Activated CD8-positive, alpha-beta memory T cell treated with anti-CD3 and anti-CD28 coated beads for 1 hour (primary cell): ENCODE data around the gene SRSF9.
A peak's percentile ranks its signal among the peaks of the same experiment; 100 is the strongest.

Experiments
- DNase-seq, 2 donors: peaks; one replicate each; pipeline ENCODE4 v3.0.0-alpha.2; 2020; ENCODE audit warnings: low read depth in 1 of 2; ENCODE audit errors: extremely low read depth in 1 of 2

SRSF9 gene

DNA sequence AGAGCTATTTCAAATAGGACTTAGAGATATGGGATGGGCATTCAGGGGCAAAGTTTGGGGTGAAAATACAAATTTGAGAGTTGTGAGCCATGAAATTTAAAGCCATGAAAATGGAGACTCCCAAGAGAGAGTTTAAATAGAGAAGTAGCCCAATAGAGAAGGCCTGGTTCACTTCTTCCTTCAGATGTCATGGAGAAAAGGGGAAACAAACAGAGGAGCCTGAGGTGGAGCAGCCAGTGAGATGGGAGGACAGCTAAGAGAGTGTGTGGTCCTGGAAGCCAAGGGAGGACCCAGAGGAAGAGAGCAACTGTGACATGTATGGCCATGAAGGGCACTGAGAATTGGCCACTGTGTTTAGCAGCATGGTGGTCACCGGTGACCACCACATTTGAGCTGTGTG is 14.1 kb upstream of the SRSF9 start:
- no peak for DNase-seq

DNA sequence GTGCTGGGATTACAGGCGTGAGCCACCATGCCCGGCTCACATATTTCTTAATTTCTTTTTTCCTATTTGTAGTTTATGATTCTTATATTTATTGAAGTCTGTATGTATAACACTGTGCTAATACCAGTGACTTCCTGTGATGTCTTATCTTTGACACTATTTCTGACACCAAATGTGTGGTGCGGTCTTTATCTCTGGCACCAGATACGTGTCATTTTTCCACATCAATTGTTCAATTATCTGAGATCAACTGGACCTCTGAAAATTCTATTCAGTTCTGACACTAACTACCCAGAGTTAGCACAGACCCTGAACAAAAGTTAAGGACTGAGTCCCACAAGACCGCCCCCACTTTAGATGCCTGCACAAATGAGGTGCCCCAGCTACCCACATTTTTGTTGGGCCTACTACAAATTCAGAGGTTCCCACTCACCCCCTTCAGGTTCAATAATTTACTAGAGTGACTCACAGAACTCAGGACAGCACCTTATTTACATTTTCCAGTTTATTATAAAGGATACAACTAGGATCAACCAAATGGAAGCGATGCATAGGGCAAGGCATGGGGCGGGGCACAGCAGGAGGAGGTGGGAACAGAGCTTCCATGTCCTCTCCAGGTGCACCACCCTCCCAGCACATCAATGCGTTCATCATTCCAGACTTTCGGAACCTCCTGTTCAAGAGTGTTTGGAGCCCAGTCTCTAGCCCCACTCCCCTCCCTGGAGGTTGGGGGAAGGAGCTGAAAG is 11.6 kb upstream of the SRSF9 start:
- DNase-seq = no peak

DNA sequence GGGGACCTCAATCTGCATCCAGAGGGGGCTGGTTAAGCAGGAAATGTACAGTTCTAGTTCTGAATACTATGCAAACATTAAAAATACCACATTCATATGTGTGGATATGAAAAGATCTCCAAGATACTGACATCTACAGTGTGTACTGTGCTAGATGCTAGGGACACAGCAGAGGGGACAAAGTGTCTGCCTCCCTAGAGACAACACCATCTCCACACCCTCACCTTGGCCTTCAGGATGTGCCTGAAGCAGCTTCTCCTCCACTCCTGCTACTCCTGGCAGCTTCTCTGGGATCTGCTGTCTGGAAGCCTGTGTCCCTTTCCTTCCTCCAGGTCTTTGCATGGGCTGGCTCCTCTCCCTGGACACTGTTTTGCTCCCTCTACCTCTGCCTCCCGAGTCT is 10.7 kb upstream of the SRSF9 start:
- no peak for DNase-seq

DNA sequence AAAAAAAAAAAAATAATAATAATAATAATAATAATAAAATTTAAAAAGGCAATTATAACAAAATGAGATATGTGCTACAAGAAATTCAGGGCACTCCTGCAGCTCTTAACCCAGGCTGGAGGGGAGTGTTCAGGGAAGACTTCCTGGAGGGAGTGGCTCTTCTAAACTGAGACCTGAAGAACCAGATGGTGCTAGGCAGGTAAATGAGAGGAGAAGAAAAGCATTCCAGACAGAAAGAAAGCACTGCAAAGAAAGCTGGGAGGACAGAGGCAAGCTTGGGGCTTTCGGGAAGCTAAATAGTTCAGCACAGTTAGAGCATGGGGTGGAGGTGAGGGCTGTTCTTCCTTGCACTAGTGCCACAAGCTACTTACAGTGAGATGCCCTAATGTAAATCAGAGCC is 9.9 kb upstream of the SRSF9 start:
- no peak for DNase-seq

DNA sequence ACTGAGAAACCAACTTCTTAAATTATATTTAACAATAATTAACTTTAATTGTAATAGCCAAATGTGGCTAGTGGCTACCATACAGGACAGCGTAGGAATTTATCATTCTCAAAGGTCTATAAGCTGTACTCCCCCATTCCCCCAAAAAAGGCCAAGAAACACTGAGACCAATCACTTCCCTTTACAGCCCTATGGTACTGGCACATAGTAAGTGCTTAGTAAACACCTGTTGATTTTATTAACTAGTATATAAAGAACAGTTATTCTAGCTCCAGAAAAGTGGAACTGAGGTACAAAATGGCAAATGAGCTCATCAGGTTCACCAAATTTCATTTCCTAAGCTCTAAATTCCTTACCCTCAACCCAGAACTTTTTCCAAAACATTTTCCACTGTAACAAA is 6.1 kb upstream of the SRSF9 start:
- no peak for DNase-seq

DNA sequence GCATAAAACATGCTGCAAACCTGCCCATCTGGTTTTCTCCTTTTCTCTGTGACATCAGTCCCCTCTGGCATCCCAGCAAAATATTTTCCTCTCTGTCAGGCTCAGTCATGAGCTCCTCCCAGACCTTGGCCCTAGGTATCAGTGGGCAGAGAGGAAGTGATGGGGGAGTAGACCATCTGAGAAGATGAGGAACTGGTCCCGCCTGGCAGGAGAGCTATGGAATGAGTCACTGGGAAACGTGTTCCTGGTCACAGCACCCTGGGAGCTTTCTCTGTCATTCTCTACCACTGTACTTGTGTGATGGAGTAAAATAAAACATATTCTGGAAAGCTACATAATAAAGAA is 5.0 kb upstream of the SRSF9 start:
- no peak for DNase-seq

DNA sequence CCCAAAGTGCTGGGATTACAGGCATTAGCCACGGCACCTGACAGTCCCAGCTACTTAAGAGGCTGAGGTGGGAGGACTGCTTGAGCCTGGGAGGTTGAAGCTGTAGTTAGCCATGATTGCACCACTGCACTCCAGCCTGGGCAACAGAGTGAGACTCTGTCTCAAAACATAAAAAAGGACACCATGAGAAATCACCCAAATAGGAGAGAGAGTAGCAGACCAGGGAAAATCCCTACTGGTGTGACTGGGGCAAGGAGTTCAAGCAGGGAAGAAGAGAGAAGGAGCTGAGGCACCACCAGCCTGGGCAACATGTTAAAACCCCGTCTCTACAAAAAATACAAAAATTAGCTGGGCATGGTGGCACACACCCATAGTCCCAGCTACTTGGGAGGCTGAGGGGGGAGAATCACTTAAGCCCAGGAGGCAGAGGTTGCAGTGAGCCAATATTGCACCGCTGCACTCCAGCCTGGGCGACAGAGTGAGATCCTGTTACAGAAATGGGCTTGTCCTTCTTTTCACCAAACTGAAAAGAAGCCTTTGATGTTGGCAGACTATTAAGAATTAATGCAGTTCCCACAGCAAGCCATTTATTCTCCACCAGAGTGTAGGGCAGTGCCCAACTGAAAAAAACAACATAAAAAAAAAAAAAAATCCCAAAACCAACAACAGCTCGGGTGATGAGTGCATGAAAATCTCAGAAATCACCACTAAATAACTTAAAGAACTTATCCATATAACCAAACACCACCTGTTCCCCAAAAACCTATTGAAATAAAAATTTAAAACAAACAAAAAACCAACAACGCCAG is 4.5 kb upstream of the SRSF9 start:
- no peak for DNase-seq

DNA sequence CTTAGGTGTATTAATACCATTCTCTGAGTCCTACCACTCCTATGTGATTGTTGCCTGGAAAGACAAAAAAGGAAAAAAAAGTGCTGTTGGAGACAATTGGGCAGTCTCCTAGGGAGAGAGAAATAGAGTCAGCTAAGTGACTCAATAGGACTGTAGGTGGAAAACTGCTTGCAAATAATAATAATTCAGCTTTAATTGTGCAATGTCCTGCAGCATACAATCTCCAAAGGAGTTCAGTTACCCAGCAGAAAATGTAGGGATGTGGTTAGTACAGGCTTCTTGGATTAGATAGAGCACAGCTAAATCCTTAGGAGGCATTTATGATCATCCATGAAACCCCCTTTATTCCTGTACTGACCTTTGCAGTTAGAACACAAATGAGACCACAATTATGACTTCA is 3.0 kb upstream of the SRSF9 start:
- DNase-seq = no peak

DNA sequence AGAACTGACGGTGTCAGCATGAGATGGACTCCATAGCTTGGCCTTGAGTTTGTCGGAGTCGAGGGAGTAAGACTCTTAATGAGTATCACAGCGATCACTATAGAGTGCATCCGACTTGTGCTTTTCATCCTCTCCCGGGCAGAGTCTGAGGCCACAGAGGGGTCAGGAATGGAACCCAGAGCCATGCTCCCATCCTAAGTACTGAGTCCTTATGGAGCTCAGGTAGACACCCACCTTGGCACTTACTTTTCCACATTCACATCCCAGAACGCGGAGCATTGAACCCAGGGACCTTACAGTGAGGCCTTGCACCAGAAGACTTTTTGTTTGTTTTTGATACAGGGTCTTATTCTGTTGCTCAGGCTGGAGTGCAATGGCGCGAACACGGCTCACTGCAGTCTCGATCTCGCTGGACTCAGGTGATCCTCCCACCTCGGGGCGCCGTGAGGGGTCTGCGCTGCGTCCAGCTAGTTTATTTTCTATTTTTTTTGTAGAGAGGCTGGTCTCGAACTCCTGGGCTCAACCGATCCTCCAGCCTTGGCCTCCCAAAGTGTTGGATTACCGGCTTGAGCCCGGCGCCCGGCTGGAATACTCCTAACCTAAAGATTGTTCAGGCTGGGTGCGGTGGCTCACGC is 719 bp upstream of the SRSF9 start:
- DNase-seq = no peak

DNA sequence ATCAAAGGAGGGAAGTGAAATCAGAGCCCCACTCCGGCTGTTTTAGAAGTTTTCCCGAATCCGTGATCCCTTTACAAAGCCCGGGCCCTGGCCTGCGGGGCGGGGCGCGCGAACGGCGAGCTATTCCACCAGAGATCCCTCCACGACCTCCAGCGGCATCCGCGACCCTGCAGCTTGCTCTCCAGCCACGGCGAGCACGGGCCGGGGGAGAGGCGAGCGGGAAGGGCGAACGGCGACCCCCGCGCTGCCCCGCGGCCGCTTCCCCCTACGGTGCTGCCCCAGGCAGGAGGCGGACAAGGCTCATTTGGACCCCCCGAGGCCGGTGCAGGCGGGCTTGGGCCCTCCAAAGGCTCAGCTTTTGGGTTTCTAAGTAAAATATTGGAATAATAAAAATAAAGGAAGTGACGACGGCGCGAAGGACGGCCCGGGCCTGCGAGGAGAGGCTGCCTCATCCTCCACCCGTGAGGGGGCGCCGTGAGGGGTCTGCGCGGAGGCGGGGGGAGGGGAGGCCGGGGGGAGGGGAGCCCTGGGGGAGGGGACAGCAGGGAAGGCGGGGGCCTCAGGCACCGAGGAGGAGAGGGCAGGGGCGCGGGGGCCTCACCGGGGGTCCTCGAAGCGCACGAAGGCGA is 613 bp downstream of the SRSF9 start:
- peak in 1 of 2 donors; percentile 25 for DNase-seq

DNA sequence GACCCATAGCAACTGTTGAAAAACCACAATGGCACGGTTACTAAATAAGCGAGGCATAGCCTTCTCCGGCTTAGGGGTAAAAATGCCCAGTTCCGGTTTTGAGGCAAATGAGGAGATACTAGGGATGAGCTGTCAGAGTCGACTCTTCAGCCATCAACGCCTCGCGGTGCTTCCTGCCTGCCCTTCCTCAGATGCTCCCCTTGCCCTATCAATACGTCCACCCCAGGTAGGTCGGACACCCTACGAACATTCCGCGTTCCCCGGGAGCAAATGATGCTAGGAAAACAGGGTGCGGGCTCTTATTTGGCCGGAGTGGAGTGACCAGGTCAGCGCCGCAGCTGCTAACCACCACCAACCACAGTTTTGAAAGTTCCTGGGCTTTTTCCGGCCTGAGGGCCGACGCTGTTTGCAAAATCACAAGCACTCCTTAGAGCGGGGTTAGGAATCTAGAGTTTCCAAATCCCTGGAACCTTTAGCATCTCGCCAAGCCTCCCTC is 1.2 kb downstream of the SRSF9 start:
- DNase-seq = no peak

DNA sequence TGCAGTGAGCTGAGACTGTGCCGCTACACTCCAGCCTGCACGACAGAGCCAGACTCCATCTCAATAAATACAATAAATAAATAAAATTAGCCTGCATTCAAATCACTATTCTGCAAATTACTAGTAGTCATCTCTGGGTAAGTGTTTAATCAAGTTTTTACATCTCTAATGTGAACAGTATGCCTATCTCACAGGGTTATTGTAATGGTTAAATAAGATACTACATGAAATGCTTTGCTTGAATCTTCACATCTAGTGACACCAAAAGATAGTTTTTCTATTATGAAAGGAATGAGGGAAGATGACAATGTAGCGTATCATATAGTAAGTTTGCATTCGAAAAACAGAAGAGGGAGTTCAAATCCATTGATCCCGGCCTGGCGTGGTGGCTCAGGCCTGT is 2.1 kb downstream of the SRSF9 start:
- DNase-seq = no peak

DNA sequence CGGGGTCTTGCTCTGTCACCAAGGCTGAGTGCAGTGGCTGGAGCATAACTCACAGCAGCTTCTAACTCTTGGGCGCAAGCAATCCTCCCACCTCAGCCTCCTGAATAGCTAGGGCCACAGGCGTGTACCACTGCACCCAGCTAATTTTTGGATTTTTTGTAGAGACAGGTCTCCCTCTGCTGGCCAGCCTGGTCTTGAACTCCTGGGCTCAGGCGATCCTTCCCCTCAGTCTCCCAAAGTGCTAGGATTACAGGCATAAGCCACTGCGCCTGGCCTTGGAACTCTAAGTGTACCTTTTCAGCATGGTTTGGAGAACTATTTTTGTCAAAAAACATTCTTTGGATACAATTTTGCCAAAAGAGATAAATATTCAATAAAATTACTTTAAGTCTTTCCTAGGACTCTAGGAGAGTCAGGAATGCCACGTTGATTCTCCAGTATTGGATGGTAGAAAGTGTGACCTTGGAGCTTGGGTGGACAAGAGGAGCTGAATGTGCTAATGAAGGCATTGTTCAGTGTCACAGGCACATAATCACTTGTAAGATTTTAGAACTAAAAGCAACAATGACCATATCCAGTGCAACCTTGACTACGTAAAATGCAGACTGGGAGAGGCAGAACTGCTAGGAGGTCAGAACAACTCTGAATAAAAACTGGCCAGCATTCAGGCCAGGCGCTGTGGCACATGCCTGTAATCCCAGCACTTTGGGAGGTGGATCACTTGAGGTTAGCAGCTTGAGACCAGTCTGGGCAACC is 2.8 kb downstream of the SRSF9 start:
- DNase-seq = no peak

DNA sequence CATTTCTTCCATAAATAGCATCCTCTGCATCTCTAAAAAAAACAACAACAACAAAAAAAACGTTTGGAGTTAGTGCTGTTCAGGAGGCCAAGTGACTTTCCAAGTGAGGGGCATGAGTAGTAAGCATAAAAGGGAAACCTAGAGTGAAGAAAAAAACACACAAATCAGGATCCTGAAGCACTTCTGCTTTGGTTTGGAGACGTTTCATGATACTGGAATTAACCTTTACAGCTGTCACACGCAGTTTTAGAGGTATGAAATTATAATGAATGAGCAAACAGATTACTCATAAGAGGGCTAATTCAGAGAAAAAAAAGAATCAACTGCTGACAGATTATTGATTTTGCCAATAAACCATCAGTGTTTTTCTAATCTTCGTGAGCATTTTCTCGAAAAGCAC is 3.8 kb downstream of the SRSF9 start:
- DNase-seq = no peak

DNA sequence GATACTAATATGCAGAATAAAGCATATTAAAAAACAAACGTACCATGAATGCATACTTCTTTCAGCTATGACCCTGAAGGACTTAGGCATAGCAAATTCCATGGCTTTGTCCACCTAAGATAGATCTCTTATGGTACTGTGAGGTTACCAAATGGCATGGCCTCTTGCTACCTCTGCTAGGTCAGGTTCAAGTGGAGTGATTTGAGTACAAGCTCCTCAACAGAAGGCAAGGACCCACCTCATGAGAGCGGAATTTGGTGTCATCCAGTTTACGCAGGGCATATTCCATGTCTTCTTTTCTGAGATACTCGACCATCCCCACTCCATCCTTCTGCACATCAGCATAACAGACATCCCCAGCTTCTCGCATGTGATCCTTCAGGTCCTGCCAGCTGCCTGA is 5.8 kb downstream of the SRSF9 start:
- DNase-seq = no peak

DNA sequence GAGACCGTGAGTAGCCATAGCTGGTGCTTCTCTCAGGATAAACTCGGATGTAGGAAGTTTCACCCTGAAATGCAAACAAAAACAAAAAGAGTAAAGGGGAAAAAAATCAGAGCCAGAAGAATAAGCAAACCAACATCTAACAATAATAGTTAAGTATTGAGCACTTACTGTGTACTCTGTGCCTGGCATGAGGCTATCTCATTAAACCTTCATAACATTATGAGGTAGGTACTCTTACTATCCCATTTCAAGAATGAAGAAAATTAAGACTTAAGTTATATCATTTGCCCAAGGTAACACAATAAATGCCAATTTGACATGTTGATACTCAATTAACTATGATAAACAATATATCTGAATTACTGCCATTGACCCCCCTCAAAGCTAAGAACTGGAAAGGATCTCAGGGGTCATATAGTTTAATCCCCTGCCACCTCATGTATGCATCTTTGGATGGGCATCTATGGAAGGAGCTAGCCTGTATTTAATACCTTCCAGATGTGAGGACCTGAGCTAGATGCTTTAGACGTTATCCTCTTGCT is 7.4 kb downstream of the SRSF9 start:
- DNase-seq = no peak

DNA sequence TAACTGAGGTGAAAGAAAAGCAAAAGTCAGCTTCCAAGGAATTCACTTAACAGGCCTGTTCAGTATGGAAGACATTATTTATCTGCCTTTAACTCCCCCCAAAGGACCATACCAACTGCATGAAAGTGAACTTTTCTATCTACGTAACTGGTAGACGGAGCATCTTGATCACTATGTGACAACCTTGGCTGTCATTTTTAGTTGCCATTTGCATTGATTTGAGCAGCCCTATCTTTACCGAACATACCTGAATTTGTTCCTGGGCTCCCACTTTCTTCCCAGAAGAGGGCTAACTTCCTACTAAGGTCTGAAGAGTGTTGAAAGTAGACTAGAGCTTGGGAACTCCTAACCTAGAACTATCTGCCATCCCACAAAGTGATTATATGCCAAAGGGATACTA is 9.4 kb downstream of the SRSF9 start:
- no peak for DNase-seq

DNA sequence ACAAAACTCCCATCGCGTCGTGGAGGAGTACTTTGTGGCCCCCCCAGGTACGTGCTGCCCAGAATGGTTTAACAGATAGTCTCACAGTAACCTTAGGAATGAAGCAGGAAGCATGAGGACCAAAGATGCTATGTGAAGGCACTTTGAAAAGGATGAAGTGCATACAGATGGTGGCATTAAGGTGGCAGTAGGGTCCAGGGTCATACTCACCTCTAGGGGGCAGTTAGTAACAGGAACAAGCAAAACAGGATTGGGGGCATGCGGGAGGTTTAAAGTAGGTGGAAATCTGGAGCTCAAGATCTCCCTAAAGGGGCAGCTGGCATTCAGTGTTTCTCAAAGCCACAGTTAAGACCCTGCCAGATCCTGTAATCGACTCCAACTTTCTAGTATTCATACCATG is 12.4 kb downstream of the SRSF9 start:
- no peak for DNase-seq

DNA sequence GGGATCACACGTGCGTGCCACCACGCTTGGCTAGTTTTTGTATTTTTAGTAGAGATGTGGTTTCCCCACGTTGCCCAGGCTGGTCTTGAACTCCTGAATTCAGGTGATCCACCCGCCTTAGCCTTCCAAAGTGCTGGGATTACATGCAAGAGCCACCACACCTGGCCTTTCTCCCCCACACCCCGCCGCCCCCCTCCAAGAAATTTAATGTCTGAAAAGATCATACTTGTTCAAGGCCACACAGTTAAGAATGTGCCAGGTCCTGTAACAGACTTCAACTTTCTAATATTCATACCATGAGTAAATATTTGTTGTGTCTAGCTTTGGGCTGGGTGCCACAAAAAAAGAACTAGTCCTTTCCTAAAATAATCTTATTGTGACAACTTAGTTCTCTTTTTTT is 14.2 kb downstream of the SRSF9 start:
- no peak for DNase-seq

DNA sequence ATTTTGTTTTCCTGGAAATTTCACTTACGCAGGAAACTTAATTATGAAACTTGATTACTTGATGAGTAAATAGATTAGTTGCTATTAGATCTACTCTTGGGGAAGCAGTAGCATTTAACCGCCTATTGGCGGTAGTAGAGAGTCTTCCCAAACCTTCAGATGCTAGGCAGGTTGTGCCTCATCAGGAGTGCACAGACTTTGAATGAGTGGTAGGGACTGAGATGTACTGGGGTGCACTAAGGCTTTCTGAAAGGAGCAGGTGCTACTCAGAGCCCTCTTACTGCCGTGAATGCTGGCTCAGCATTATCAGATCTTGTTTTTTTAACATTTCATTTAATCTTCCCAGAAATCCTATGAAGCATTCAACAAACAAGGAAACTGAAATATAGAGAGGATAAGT is 15.6 kb downstream of the SRSF9 start:
- DNase-seq = no peak
